Loucy (cell line): ENCODE data around the gene TFCP2L1.

Experiments
- H2AFZ ChIP-seq: fragments of 200-600 bp; sonication (generic); 2 replicates; pipeline ENCODE4 v1.6.0; 2016; ENCODE audit warnings: antibody characterized with exemption, mild to moderate bottlenecking, low read length, moderate library complexity
- H3F3A ChIP-seq: fragments of 200-600 bp; 2 replicates; pipeline ENCODE4 v1.6.0; 2016; ENCODE audit warnings: antibody characterized with exemption, low read depth, mild to moderate bottlenecking
- H3K27me3 ChIP-seq: fragments of 200-600 bp; sonication (generic); 2 replicates; pipeline ENCODE4 v1.6.1; 2014; ENCODE audit warnings: low read length, mild to moderate bottlenecking; ENCODE audit not compliant: insufficient read depth, poor library complexity, severe bottlenecking
- H3K36me3 ChIP-seq: fragments of 200-600 bp; sonication (generic); 2 replicates; pipeline ENCODE4 v1.6.1; 2016; ENCODE audit warnings: low read length; ENCODE audit not compliant: insufficient read depth
- H3K4me1 ChIP-seq: fragments of 200-600 bp; sonication (generic); 2 replicates; pipeline ENCODE4 v1.5.1; 2014; ENCODE audit warnings: low read length, mild to moderate bottlenecking; ENCODE audit not compliant: insufficient read depth, poor library complexity, severe bottlenecking
- H3K4me2 ChIP-seq: fragments of 200-600 bp; sonication (generic); 2 replicates; pipeline ENCODE4 v1.6.0; 2014; ENCODE audit warnings: antibody characterized with exemption, low read length, low read depth, mild to moderate bottlenecking; ENCODE audit not compliant: poor library complexity, severe bottlenecking
- H3K4me3 ChIP-seq: fragments of 200-600 bp; sonication (generic); 2 replicates; pipeline ENCODE4 v1.5.1; 2014; ENCODE audit warnings: low read length, mild to moderate bottlenecking, mixed read lengths; ENCODE audit not compliant: poor library complexity, severe bottlenecking
- H3K79me2 ChIP-seq: fragments of 200-600 bp; sonication (generic); 2 replicates; pipeline ENCODE4 v1.6.1; 2014; ENCODE audit warnings: low read length; ENCODE audit not compliant: insufficient read depth
- H3K9ac ChIP-seq: fragments of 200-600 bp; sonication (generic); 2 replicates; pipeline ENCODE4 v1.6.0; 2014; ENCODE audit warnings: mild to moderate bottlenecking, low read depth, low read length, moderate library complexity; ENCODE audit not compliant: poor library complexity, severe bottlenecking
- H3K9me2 ChIP-seq: fragments of 200-600 bp; sonication (generic); replicated peaks from 2 replicates; pipeline ENCODE4 v1.6.1; 2016; ENCODE audit warnings: low read depth, low read length, mixed read lengths
- H3K9me3 ChIP-seq: fragments of 200-600 bp; sonication (generic); 2 replicates; pipeline ENCODE4 v1.6.1; 2014; ENCODE audit warnings: mild to moderate bottlenecking, antibody characterized with exemption, low read length, low read depth; ENCODE audit not compliant: insufficient read depth
- H4K20me1 ChIP-seq: fragments of 200-600 bp; sonication (generic); 2 replicates; pipeline ENCODE4 v1.6.0; 2014; ENCODE audit warnings: antibody characterized with exemption, low read length, mild to moderate bottlenecking; ENCODE audit not compliant: insufficient read depth, poor library complexity, severe bottlenecking
- CTCF ChIP-seq: fragments of 200-600 bp; sonication (generic); conservative IDR thresholded peaks from 2 replicates; pipeline ENCODE4 v1.5.1; 2014; ENCODE audit warnings: mild to moderate bottlenecking, antibody characterized with exemption, low read length
- EZH2phosphoT487 ChIP-seq: fragments of 200-600 bp; IDR thresholded peaks from 2 replicates; pipeline ENCODE4 v1.6.1; 2018; ENCODE audit warnings: antibody characterized with exemption, mild to moderate bottlenecking, moderate library complexity, borderline replicate concordance

The TFCP2L1 gene

GRCh38 chr2:121171625-121172119 lies 113.3 kb downstream of the TFCP2L1 start:
- H3F3A ChIP-seq = no peaks in the 10 kb centered on the region
- H3K9me2 ChIP-seq = no peaks in the 10 kb centered on the region
- no peak overlapping the region for H3K9ac ChIP-seq
- no peaks in the 10 kb centered on the region for H4K20me1 ChIP-seq
- H3K36me3 ChIP-seq = no peaks in the 10 kb centered on the region
- H3K4me1 ChIP-seq = no peaks in the 10 kb centered on the region
- no peaks in the 10 kb centered on the region for H3K27me3 ChIP-seq
- H3K4me3 ChIP-seq = no peak overlapping the region
- no peak overlapping the region for H2AFZ ChIP-seq
- H3K9me3 ChIP-seq = peaks cover 4% of the 10 kb centered on the region
- TF ChIP-seq EZH2phosphoT487 = no peak
- no peak for TF ChIP-seq CTCF
- no peak overlapping the region for H3K4me2 ChIP-seq
- H3K79me2 ChIP-seq = no peaks in the 10 kb centered on the region

GRCh38 chr2:121170577-121170976 lies 114.4 kb downstream of the TFCP2L1 start:
- no peak overlapping the region for H3K9ac ChIP-seq
- H3K79me2 ChIP-seq = no peaks in the 10 kb centered on the region
- H3K9me3 ChIP-seq = peaks cover 4% of the 10 kb centered on the region
- H4K20me1 ChIP-seq = no peaks in the 10 kb centered on the region
- no peak overlapping the region for H2AFZ ChIP-seq
- H3K4me2 ChIP-seq = no peak overlapping the region
- no peaks in the 10 kb centered on the region for H3K27me3 ChIP-seq
- no peak for TF ChIP-seq CTCF
- TF ChIP-seq EZH2phosphoT487 = no peak
- no peaks in the 10 kb centered on the region for H3K9me2 ChIP-seq
- H3K4me1 ChIP-seq = no peaks in the 10 kb centered on the region
- H3K4me3 ChIP-seq = no peak overlapping the region
- no peaks in the 10 kb centered on the region for H3K36me3 ChIP-seq
- no peaks in the 10 kb centered on the region for H3F3A ChIP-seq

- no peaks in the 10 kb centered on the region for H3K27me3 ChIP-seq
- H4K20me1 ChIP-seq = no peaks in the 10 kb centered on the region
- no peaks in the 10 kb centered on the region for H3K9me2 ChIP-seq
- H3K4me3 ChIP-seq = no peak overlapping the region
- TF ChIP-seq CTCF (no peak), EZH2phosphoT487 (no peak)
- no peak overlapping the region for H3K4me2 ChIP-seq
- peaks cover 4% of the 10 kb centered on the region for H3K9me3 ChIP-seq
- no peaks in the 10 kb centered on the region for H3K79me2 ChIP-seq
- H3K4me1 ChIP-seq = no peaks in the 10 kb centered on the region
- no peaks in the 10 kb centered on the region for H3K36me3 ChIP-seq
- H2AFZ ChIP-seq = no peak overlapping the region
- no peaks in the 10 kb centered on the region for H3F3A ChIP-seq
- no peak overlapping the region for H3K9ac ChIP-seq
These were observed 117.6 kb downstream of the TFCP2L1 start for GRCh38 chr2:121167411-121167810.
